ENCODE results near the gene RNF181. TPM values are rescaled to one million over a fixed set of nuclear protein-coding genes. Genes with fewer than 3 reads are reported as not detected.

RNF181 gene
- total RNA-seq, 1 experiment from 2014 or later = 125 TPM

DNA sequence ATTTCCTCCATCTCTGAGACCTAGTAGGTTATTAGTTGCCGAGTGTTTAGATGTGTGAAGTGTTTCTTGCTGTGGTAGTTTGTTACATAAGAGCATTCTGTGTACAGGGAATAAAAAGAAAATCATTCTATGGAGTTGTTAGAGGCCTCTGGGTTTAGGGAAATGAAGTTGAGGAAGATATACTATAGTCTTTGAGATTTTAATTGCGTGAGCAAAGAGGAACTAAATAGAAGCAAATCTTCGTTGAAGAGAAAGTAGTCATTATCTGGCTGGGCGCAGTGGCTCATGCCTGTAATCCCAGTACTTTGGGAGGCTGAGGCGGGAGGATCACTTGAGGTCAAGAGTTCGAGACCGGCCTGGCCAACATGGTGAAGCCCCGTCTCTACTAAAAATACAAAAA lies 39.5 kb downstream of the RNF181 start:
- Mint-ChIP-seq H3K27me3 (ENCODE audit: insufficient read depth, unreplicated experiment) (no peaks in the 10 kb centered on the region), H3K4me3 (ENCODE audit: unreplicated experiment) (no peak overlapping the region), H3K4me1 (ENCODE audit: insufficient read depth, unreplicated experiment) (peaks cover 13% of the 10 kb centered on the region), H3K9me3 (ENCODE audit: unreplicated experiment) (no peaks in the 10 kb centered on the region), H3K36me3 (ENCODE audit: insufficient read depth, unreplicated experiment) (peaks cover 93% of the 10 kb centered on the region), H3K27ac (ENCODE audit: low read depth, unreplicated experiment) (peak overlapping the region; percentile 28)
- intact Hi-C loops (cut with micrococcal nuclease) = no loop called here
- BruUV-seq (replicated peaks) = no TSS peak
- TF ChIP-seq, protein P1, sequence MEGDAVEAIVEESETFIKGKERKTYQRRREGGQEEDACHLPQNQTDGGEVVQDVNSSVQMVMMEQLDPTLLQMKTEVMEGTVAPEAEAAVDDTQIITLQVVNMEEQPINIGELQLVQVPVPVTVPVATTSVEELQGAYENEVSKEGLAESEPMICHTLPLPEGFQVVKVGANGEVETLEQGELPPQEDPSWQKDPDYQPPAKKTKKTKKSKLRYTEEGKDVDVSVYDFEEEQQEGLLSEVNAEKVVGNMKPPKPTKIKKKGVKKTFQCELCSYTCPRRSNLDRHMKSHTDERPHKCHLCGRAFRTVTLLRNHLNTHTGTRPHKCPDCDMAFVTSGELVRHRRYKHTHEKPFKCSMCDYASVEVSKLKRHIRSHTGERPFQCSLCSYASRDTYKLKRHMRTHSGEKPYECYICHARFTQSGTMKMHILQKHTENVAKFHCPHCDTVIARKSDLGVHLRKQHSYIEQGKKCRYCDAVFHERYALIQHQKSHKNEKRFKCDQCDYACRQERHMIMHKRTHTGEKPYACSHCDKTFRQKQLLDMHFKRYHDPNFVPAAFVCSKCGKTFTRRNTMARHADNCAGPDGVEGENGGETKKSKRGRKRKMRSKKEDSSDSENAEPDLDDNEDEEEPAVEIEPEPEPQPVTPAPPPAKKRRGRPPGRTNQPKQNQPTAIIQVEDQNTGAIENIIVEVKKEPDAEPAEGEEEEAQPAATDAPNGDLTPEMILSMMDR (IDR thresholded peaks at IDR 0.05; ENCODE audit: unreplicated experiment) = no peak
- ChIA-PET POLR2A (interaction anchor here (0.6 to 1.0 kb wide), 2 partner anchors 65 to 107 kb away, joined by 3 to 4 read pairs; no protein-coding TSS in a partner anchor), CTCF (interaction anchor here (0.6 to 5.3 kb wide), 7 partner anchors 14 to 180 kb away, joined by 3 to 98 read pairs (median 47); no protein-coding TSS in a partner anchor)
- no peak for DNase-seq (ENCODE audit: unreplicated experiment)

DNA sequence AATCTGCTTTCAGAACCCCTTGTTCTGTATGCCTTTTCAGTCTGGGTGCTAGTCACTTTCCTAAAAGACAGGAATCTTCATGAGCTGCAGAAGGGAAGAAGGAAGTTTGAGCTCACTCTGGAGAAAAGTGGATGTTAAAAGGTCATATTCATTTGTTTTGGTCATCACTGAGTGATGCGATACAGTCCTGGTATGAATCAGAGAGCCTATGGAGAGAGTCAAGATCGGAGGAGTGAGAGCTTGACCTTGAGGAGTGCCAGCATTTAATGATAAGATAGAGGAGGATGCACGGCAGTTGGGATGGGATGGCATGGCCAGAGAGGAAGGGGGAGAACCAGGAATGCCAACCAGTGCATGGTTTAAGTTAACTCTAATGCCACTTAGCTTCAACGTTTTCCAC lies 40.1 kb downstream of the RNF181 start:
- H3K9me3 Mint-ChIP-seq (ENCODE audit: unreplicated experiment) = no peaks in the 10 kb centered on the region
- POLR2A ChIA-PET = interaction anchor here (0.6 to 1.1 kb wide), 5 partner anchors 15 to 107 kb away, joined by 3 to 4 read pairs (median 3); no protein-coding TSS in a partner anchor
- TF ChIP-seq, protein P1 (IDR thresholded peaks at IDR 0.05; ENCODE audit: unreplicated experiment) = no peak
- H3K27me3 Mint-ChIP-seq (ENCODE audit: insufficient read depth, unreplicated experiment) = no peaks in the 10 kb centered on the region
- H3K4me3 Mint-ChIP-seq (ENCODE audit: unreplicated experiment) = no peak overlapping the region
- peaks cover 13% of the 10 kb centered on the region for H3K4me1 Mint-ChIP-seq (ENCODE audit: insufficient read depth, unreplicated experiment)
- intact Hi-C loops (cut with micrococcal nuclease) = no loop called here
- DNase-seq (ENCODE audit: unreplicated experiment) = no peak
- no TSS peak for BruUV-seq (replicated peaks)
- peak overlapping the region; percentile 28 for H3K27ac Mint-ChIP-seq (ENCODE audit: low read depth, unreplicated experiment)
- H3K36me3 Mint-ChIP-seq (ENCODE audit: insufficient read depth, unreplicated experiment) = peaks cover 93% of the 10 kb centered on the region
- CTCF ChIA-PET = interaction anchor here (0.6 to 5.3 kb wide), 12 partner anchors 10 to 460 kb away, joined by 3 to 98 read pairs (median 7); no protein-coding TSS in a partner anchor

DNA sequence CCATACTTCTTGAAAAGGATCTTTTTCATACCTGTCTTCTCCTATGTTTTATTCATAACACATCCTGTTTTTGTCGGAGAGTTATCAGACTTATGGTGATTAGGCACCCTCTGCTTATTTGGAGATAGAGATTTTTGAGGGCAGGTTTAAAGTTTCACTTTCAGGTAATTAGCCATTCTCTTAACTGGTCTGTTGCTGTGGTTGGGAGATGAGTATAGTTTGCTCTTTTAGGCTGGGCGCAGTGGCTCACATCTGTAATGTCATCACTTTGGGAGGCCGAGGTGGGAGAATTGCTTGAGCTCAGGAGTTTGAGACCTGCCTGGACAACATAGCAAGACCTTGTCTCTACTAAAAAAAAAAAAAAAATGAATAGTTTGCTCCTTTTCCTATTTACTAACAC lies 47.2 kb downstream of the RNF181 start:
- intact Hi-C loops (cut with micrococcal nuclease) = no loop called here
- Mint-ChIP-seq H3K36me3 (ENCODE audit: insufficient read depth, unreplicated experiment) (peaks cover 100% of the 10 kb centered on the region), H3K27ac (ENCODE audit: low read depth, unreplicated experiment) (no peak overlapping the region), H3K27me3 (ENCODE audit: insufficient read depth, unreplicated experiment) (no peaks in the 10 kb centered on the region), H3K4me3 (ENCODE audit: unreplicated experiment) (no peak overlapping the region), H3K4me1 (ENCODE audit: insufficient read depth, unreplicated experiment) (no peaks in the 10 kb centered on the region), H3K9me3 (ENCODE audit: unreplicated experiment) (no peaks in the 10 kb centered on the region)
- TF ChIP-seq, protein P1 (IDR thresholded peaks at IDR 0.05; ENCODE audit: unreplicated experiment) = no peak
- ChIA-PET POLR2A (interaction anchor here (1.6 kb wide), 1 partner anchor 65 kb away, joined by 4 read pairs; no protein-coding TSS in a partner anchor), CTCF (interaction anchor here (1.2 kb wide), 1 partner anchor 10 kb away, joined by 4 read pairs; no protein-coding TSS in a partner anchor)
- no TSS peak for BruUV-seq (replicated peaks)
- no peak for DNase-seq (ENCODE audit: unreplicated experiment)

DNA sequence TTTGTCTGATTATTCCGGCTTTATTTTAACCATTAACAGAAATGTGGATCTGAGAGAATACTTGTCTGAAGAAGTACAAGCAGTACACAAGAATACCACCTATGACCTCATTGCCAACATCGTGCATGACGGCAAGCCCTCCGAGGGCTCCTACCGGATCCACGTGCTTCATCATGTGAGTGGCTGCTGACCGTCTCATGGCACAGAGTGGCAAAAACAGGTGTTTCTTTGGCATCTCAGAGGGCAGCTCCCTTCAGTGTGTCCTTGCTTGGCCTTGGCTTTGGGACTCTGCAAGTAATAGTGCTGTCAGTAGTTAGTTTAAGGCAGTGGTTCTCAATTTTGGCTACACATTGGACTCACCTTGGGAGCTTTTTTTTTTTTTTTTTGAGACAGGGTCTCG lies 49.4 kb downstream of the RNF181 start:
- H3K9me3 Mint-ChIP-seq (ENCODE audit: unreplicated experiment) = no peaks in the 10 kb centered on the region
- intact Hi-C loops (cut with micrococcal nuclease) = no loop called here
- H3K36me3 Mint-ChIP-seq (ENCODE audit: insufficient read depth, unreplicated experiment) = peaks cover 100% of the 10 kb centered on the region

More for the DNA sequence above, 49.4 kb downstream of the RNF181 start:
- POLR2A ChIA-PET = no interaction called here
- H3K4me1 Mint-ChIP-seq (ENCODE audit: insufficient read depth, unreplicated experiment) = peaks cover 9% of the 10 kb centered on the region
- CTCF ChIA-PET = interaction anchor here (0.6 to 1.8 kb wide), 4 partner anchors 13 to 97 kb away, joined by 3 to 8 read pairs (median 4); no protein-coding TSS in a partner anchor
- H3K4me3 Mint-ChIP-seq (ENCODE audit: unreplicated experiment) = no peak overlapping the region
- DNase-seq (ENCODE audit: unreplicated experiment) = no peak
- BruUV-seq (replicated peaks) = no TSS peak
- TF ChIP-seq, protein P1 (IDR thresholded peaks at IDR 0.05; ENCODE audit: unreplicated experiment) = no peak
- no peak overlapping the region for H3K27ac Mint-ChIP-seq (ENCODE audit: low read depth, unreplicated experiment)
- H3K27me3 Mint-ChIP-seq (ENCODE audit: insufficient read depth, unreplicated experiment) = no peaks in the 10 kb centered on the region

Data from MCF 10A (cell line).